ENCODE data around the gene TSPAN7.

Gene TSPAN7

DNA sequence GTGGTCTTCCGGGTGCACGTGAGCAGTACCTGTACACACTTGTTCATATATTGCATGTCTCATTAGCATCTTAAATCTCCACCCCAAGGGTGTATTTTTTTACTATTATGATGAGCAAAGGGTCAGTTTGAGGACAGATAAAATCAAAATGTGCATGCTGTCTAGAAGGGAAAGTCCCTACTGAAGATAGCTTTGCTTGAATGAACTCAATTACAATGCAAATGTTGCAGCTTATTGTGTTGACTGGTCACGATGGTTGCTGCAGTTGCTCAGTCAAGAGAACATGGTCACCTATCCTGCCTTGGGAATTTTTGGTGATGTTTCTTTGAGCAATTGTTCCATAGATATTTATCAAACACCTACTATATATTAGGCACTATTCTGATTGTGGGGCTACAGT is 136.1 kb downstream of the TSPAN7 start:
- DNase-seq, result no peak

DNA sequence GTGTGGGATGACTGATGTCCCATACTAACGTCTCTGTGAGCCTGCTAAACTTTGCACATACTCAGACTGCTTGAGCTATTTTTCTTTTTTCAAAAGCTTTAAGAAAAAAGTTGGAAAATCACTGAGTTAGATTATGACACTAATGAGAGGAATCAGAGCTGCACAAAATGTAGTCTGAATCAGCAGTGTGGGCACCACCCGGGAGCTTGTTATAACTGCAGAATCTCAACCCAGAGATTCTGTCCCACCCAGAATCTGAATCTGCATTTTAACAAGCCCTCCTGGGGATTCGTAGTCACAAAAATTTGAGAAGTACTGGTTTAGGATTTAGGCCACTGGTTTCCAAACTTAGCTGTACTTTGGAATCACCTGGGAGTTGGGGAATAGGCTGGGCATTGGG is 137.8 kb downstream of the TSPAN7 start:
- DNase-seq, result no peak

DNA sequence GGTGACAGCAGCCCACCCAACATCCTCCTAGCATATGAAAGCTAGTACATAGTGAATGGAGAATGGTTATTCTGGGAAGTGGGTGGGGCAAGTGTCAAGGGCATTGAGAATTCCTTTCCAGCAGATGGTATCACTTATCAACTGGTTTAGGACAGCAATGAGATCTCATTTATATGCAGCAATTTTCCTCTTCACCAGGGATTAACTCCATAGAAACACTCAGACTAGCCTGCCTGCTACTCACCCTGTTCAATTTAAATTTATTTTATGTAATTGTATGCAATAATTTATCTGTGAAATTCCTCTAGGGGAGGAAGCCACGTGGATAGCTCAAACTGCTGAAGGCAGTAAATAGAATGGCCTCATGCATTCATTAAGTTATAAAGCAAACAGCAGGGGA is 138.4 kb downstream of the TSPAN7 start:
- DNase-seq, result no peak

DNA sequence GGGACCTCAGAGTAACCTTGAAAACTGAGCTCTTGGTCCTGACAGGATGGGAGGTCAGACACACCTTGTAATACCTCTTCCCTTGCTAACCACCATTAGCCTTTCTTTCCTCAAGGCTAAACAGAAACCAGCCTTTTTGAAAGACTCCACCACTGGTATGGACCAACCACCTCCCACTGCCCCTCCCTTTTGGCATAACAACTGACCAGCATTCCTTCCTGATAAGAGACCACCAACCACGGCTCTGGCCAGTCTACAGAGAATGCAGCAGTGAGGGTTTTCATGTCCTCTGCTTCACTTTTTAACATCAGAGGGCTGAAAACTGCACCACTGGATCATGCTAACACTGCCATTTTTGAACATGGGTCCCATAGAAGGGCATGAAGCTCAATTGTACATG is 139.7 kb downstream of the TSPAN7 start:
- DNase-seq, result no peak

DNA sequence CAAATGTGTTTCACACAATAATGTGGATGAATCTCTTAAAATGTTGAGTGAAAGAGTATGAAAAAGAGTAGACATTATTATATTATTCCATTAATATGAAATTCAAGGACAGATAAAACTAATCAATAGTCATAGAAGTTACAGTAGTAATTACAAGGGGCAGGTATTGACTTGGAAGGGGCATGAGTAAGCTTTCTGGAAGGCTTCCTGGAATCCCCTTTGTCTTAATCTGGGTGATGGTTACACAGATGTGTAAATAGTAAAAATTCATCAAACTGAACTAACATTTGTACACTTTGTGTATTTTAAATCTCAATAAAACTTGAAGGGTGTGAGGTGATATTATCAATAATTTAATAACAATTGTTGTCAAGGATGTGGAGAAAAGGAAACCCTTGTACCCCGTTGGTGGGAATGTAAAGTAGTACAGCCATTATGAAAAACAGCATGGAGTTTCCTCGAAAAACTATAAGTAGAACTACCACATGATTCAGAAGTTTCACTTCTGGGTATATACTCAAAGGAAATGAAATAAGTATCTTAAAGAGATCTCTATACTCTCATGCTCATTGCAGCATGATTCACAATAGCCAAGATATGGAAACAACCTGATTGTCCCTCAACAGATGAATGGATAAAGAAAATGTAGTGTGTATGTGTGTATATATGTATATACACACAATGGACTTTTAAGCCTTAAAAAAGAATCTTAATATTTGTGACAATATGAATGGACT is 143.0 kb downstream of the TSPAN7 start:
- DNase-seq, result no peak

DNA sequence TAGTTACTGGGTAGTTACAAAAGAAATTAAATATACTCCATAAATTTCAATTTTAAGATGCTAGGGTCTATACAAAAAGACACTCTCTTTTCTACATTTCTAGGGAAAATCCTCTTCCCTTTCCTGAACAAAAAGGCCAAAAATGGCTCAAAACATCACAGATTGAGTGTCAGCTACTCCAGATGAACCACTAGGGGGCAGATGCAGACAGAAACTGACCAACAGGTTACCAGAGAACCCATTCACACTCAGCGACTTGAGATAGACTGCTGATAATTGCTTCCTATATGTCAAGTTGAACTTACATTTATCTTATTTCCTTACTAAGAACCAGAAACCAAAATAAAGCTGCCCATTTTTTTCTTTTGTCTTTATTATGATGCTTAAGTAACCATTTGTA is 156.5 kb downstream of the TSPAN7 start:
- DNase-seq, result peak; percentile 28

DNA sequence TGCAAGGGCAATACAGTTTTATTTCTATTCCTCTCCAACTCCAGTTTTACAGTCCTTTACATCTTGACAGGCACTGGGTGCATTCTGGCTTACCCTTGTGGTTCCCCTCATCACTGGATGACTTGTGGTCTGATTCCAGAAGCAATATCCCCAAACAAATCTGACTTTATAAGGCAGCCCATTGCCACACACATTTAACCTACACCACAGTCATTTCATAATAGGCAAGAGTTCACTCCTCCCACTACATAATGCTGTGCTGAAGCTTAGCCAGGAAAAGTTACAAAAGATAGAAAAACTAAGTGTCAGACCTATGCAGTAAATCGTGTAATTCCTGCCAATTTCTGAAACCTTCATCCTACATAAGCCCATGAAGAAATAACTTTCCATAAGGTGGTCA is 157.0 kb downstream of the TSPAN7 start:
- no peak for DNase-seq

DNA sequence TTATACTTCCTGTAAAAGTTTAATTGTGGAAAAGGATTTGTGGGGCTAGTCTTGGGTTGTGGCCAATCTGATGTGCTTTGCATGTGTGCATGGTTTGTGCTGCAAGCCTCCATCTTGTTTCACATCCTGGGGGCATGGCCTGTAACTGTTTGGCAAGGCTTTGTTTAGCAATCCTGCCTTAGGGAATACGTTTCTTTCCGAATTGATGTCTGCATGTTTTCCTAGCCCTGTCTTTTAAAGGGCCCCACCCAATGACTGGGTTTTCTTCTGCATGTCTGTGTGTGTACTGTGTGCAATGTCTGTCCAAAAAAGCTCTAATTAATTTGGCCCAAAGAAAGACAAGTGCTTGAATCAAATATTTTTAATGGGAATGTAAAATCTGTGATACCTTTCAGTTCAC is 165.3 kb downstream of the TSPAN7 start:
- no peak for DNase-seq

DNA sequence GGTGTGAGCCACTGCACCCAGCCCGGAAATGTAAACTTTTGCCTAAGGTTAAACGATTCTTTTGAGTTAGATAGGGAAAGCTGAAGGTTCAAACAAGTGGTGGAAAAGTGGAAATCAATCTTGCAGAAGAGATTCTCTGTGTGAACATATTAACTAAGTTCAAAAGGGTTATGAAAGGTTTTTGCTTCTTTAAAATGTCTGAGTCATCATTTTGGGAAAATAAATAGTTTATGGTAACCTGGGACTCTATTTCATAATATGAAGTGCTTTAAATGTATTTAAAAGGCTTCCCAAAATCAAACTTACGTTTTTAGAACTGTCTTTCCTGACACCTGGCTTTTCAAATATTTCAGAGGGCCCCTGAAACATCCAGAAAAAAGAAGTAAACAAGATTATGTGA is 166.3 kb downstream of the TSPAN7 start:
- no peak for DNase-seq

DNA sequence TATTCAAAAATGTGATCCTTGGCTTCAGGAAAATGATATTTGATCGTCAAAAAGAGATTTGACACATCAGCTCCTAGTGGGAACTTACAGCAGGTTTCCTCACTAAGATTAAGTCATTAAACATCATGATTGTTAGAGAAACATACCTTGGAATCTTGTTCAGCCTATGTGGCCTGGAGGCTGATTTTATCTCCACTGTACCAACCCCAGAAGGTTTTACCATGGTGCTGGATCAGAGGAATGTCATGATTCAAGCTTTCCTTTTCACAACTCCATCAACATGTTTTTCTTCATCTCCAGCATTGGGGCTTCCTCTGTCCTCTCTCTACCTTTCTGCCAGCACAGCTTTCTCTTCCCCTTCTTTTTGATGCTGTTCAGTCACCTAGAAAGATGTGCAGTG is 171.5 kb downstream of the TSPAN7 start:
- DNase-seq, result no peak
